Esophagus muscularis mucosa (tissue), 3 donors: ENCODE results near the gene YWHAG.

ENCODE experiments used
- POLR2A ChIP-seq: fragments of 450-650 bp; IDR thresholded peaks from one replicate; pipeline ENCODE4 v1.6.1; 2017; ENCODE audit warnings: antibody characterized with exemption, moderate library complexity, mild to moderate bottlenecking, low read depth
- TF ChIP-seq, protein P1 (sequence below), 3 experiments: fragments of 200-600 bp in 2 of 3; fragments of 450-650 bp in 1 of 3; sonication (generic) in 2 of 3; IDR thresholded peaks; one replicate each; pipeline ENCODE4 v1.5.1; 2017 to 2019; ENCODE audit warnings: antibody characterized with exemption in 3 of 3, mild to moderate bottlenecking in 2 of 3, moderate library complexity in 1 of 3

GRCh38 chr7:76329479-76329878 is 29.3 kb downstream of the YWHAG start:
- TF ChIP-seq, protein P1, sequence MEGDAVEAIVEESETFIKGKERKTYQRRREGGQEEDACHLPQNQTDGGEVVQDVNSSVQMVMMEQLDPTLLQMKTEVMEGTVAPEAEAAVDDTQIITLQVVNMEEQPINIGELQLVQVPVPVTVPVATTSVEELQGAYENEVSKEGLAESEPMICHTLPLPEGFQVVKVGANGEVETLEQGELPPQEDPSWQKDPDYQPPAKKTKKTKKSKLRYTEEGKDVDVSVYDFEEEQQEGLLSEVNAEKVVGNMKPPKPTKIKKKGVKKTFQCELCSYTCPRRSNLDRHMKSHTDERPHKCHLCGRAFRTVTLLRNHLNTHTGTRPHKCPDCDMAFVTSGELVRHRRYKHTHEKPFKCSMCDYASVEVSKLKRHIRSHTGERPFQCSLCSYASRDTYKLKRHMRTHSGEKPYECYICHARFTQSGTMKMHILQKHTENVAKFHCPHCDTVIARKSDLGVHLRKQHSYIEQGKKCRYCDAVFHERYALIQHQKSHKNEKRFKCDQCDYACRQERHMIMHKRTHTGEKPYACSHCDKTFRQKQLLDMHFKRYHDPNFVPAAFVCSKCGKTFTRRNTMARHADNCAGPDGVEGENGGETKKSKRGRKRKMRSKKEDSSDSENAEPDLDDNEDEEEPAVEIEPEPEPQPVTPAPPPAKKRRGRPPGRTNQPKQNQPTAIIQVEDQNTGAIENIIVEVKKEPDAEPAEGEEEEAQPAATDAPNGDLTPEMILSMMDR (IDR thresholded peaks at IDR 0.05) = no peak
- TF ChIP-seq POLR2A = no peak
